Natural killer cell (primary cell): ENCODE results near the gene EHD4. TPM values are rescaled to one million over a fixed set of nuclear protein-coding genes. Genes with fewer than 3 reads are reported as not detected.

Source experiments
- ATAC-seq, 3 donors: fragments of 150-1000 bp in 2 of 3; fragments of 200-7000 bp in 1 of 3; cut with Tn5 transposase; 1 replicate in 1 of 3; 2 replicates in 2 of 3; pipeline ENCODE4 v1.10.0; 2021; ENCODE audit warnings: mild to moderate bottlenecking in 2 of 3, moderate library complexity in 2 of 3
- DNase-seq, 2 donors: peaks; one replicate each; pipeline versions ENCODE4 v3.0.0 to v3.0.0-alpha.2; 2013 to 2021; ENCODE audit warnings: mixed read lengths in 1 of 2
- H3K27ac ChIP-seq: one replicate; pipeline ENCODE4 v1.5.1; 2013; ENCODE audit warnings: mild to moderate bottlenecking, low read length
- H3K27me3 ChIP-seq: one replicate; pipeline ENCODE4 v1.6.1; 2013; ENCODE audit warnings: low read length; ENCODE audit not compliant: control insufficient read depth, insufficient read depth
- H3K36me3 ChIP-seq: one replicate; pipeline ENCODE4 v1.6.1; 2013; ENCODE audit warnings: low read length; ENCODE audit not compliant: control insufficient read depth, insufficient read depth
- H3K4me1 ChIP-seq: one replicate; pipeline ENCODE4 v1.6.1; 2013; ENCODE audit warnings: low read length; ENCODE audit not compliant: control insufficient read depth, insufficient read depth
- H3K4me3 ChIP-seq: one replicate; pipeline ENCODE4 v1.5.1; 2013; ENCODE audit warnings: low read length
- H3K9me3 ChIP-seq: one replicate; pipeline ENCODE4 v1.6.1; 2013; ENCODE audit warnings: low read length; ENCODE audit not compliant: control insufficient read depth, insufficient read depth
- H3K27ac Mint-ChIP-seq, 2 donors: one replicate each; pipeline ENCODE4 v1.8.0; 2022; ENCODE audit warnings: mild to moderate bottlenecking in 2 of 2, mixed read lengths in 2 of 2, moderate library complexity in 1 of 2
- H3K27me3 Mint-ChIP-seq, 2 donors: one replicate each; pipeline ENCODE4 v1.8.0; 2022; ENCODE audit warnings: low read depth in 2 of 2, mixed read lengths in 2 of 2
- H3K36me3 Mint-ChIP-seq: one replicate; pipeline ENCODE4 v1.8.0; 2022; ENCODE audit warnings: mixed read lengths
- H3K4me1 Mint-ChIP-seq, 2 donors: one replicate each; pipeline ENCODE4 v1.8.0; 2022; ENCODE audit warnings: mixed read lengths in 2 of 2
- H3K4me3 Mint-ChIP-seq: one replicate; pipeline ENCODE4 v1.8.0; 2022; ENCODE audit warnings: mild to moderate bottlenecking, moderate library complexity, mixed read lengths
- H3K9me3 Mint-ChIP-seq, 2 donors: one replicate each; pipeline ENCODE4 v1.8.0; 2022; ENCODE audit warnings: mixed read lengths in 2 of 2
- WGBS: methylation state at CpG from one replicate; pipeline ENCODE4 v1.1.7; 2013; ENCODE audit warnings: missing lambda C conversion rate; ENCODE audit not compliant: insufficient coverage; 5-methylcytosine and 5-hydroxymethylcytosine counted together
- intact Hi-C: fragments of 100-400 bp; cut with micrococcal nuclease; formaldehyde crosslinking; loops from one replicate; pipeline ENCODE4 v1.14.2; 2022
- total RNA-seq, 4 donors: library from RNA; stranded (reverse); fragments of 120-200 nt in 1 of 4; gene quantifications; one replicate each; pipeline versions ENCODE4 v1.2.3 to v1.2.4, GENCODE V29; 2013 to 2022
- TF ChIP-seq, protein P1 (sequence below): fragments of 200-600 bp; IDR thresholded peaks from one replicate; pipeline ENCODE4 v1.8.0; 2022; ENCODE audit warnings: antibody characterized with exemption

Gene EHD4
- total RNA-seq, 3 donors from 2014 or later (not counting 1 experiment from before 2014, with no cell fraction given) = 28.4 to 34.6 (median 31.7) TPM

DNA sequence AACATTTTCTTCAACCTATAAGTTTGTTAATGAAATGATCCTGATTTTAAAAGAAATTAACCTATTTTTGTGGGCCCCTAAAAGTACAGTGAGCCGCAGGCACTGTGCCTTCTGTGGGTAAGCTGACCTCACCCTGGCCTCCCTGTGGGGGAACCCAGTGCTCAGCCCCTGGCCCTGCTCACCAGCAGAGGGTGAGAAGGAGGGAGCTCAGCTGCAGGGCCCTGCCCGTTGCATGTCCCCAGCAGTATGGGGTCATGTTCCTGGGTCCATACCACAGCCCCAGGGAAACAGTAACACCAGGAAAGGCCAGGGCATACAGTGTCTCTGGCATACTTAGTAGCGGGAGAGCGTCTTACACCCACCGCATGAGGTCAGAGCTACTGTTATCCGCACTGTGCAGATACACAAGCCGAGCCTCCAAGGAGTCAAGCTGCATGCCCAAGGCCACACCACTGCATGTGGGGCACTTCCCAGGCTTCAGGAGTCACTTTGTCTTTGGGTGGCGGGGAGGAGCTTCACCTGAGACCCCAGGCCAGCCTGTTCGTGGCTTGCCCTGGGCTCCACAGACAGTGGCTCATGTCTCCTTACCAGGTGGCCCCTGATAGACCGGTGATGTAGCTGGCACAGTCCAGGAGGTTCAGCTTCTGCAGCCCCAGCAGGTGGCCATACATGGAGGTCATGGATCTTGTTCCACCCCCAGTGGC, 22.6 kb upstream of the EHD4 start:
- intact Hi-C loops = no loop called here
- Mint-ChIP-seq H3K27me3 (peaks cover 0 to 10% of the 10 kb centered on the region in 2 donors), H3K4me1 (peaks cover 0 to 7% of the 10 kb centered on the region in 2 donors), H3K36me3 (no peaks in the 10 kb centered on the region), H3K4me3 (no peak overlapping the region), H3K9me3 (no peaks in the 10 kb centered on the region), H3K27ac (no peak overlapping the region)
- no peak for DNase-seq
- H3K36me3 ChIP-seq = no peaks in the 10 kb centered on the region
- TF ChIP-seq, protein P1, sequence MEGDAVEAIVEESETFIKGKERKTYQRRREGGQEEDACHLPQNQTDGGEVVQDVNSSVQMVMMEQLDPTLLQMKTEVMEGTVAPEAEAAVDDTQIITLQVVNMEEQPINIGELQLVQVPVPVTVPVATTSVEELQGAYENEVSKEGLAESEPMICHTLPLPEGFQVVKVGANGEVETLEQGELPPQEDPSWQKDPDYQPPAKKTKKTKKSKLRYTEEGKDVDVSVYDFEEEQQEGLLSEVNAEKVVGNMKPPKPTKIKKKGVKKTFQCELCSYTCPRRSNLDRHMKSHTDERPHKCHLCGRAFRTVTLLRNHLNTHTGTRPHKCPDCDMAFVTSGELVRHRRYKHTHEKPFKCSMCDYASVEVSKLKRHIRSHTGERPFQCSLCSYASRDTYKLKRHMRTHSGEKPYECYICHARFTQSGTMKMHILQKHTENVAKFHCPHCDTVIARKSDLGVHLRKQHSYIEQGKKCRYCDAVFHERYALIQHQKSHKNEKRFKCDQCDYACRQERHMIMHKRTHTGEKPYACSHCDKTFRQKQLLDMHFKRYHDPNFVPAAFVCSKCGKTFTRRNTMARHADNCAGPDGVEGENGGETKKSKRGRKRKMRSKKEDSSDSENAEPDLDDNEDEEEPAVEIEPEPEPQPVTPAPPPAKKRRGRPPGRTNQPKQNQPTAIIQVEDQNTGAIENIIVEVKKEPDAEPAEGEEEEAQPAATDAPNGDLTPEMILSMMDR = no peak
- peak in 1 of 3 donors; percentile 12 for ATAC-seq
- H3K4me1 ChIP-seq = no peaks in the 10 kb centered on the region
- H3K27ac ChIP-seq = no peak overlapping the region
- H3K4me3 ChIP-seq = no peak overlapping the region
- no peaks in the 10 kb centered on the region for H3K27me3 ChIP-seq
- 83% methylated on average over 10 of the region's 10 CpGs for WGBS
- H3K9me3 ChIP-seq = no peaks in the 10 kb centered on the region

DNA sequence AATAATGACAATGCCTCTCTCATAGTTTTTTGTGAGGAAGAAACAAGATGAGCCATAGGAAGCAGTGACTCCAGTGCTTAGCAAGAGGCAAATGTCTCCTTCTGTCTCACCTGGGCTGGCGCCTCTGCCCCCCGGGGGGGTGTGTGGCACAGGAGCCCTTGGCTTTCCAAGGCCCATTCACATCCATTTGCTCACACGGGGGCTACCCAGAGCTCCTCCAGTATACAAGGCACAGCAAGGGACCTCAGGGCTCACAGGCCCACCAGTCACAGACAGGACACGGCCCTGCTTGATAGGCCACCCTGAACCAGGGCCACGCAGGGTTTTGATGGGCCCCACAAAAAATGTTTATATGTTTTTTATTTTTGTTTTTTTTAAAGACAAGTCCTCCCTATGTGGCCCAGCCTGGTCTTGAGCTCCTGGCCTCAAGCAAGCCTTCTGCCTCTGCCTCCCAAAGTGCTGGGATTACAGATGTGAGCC, 21.9 kb upstream of the EHD4 start:
- peaks cover 0 to 2% of the 10 kb centered on the region in 2 donors for H3K27me3 Mint-ChIP-seq
- DNase-seq (no peak), ATAC-seq (no peak)
- no peaks in the 10 kb centered on the region for H3K27me3 ChIP-seq
- no peak overlapping the region for H3K4me3 ChIP-seq
- no peaks in the 10 kb centered on the region for H3K36me3 Mint-ChIP-seq
- no peak overlapping the region for H3K4me3 Mint-ChIP-seq
- H3K27ac Mint-ChIP-seq = no peak overlapping the region
- WGBS = 72% methylated on average over 5 of the region's 5 CpGs
- H3K9me3 Mint-ChIP-seq = no peaks in the 10 kb centered on the region
- no peak overlapping the region for H3K27ac ChIP-seq
- H3K4me1 ChIP-seq = no peaks in the 10 kb centered on the region
- no peaks in the 10 kb centered on the region for H3K36me3 ChIP-seq
- peaks cover 0 to 1% of the 10 kb centered on the region in 2 donors for H3K4me1 Mint-ChIP-seq
- H3K9me3 ChIP-seq = no peaks in the 10 kb centered on the region
- TF ChIP-seq, protein P1 = no peak
- intact Hi-C loops = no loop called here

DNA sequence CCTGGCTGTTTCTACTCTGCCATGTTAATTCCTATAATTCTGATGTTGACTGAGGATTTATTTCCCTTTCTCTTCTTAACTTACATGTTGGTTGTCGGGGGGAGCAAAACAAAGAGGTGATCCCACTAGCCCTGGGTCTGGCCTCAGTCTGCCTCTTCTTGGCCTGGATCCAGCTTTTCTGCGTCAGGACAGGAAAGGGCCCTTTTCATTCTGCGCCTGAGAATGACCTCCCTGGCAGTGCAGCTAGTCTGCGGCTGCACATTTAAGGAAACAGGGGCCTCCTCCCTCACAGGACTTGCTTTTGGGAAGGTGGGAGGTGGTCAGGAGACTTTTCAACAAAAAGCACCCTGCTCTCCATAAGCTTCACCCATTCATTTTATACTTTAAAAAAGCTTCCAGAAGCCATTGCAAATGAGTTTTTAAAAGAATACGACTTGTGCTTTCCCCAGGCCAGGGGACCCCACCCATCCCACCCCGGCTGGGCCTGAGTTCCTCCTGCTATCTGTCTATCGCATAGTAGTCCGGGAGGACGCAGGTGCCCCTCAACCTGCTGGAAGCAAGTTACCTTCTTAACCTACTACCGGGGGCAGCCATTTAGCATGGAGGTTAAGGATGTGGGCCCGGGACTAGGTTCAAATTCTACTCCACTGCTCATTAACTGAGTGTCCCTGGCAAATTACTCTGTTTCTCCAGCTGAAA, 21.3 kb upstream of the EHD4 start:
- H3K27ac Mint-ChIP-seq = no peak overlapping the region
- intact Hi-C loops = no loop called here
- H3K4me3 Mint-ChIP-seq = no peak overlapping the region
- H3K27ac ChIP-seq = no peak overlapping the region
- WGBS = 92% methylated on average over 10 of the region's 11 CpGs
- H3K27me3 ChIP-seq = no peaks in the 10 kb centered on the region
- no peaks in the 10 kb centered on the region for H3K9me3 Mint-ChIP-seq
- no peaks in the 10 kb centered on the region for H3K4me1 ChIP-seq
- DNase-seq (no peak), ATAC-seq (no peak)
- TF ChIP-seq, protein P1 = no peak
- H3K27me3 Mint-ChIP-seq = peaks cover 0 to 4% of the 10 kb centered on the region in 2 donors
- H3K4me3 ChIP-seq = no peak overlapping the region
- no peaks in the 10 kb centered on the region for H3K36me3 Mint-ChIP-seq
- no peaks in the 10 kb centered on the region for H3K4me1 Mint-ChIP-seq
- no peaks in the 10 kb centered on the region for H3K9me3 ChIP-seq
- H3K36me3 ChIP-seq = no peaks in the 10 kb centered on the region
